Activated CD4-positive, CD25-positive, alpha-beta regulatory T cell treated with anti-CD3 and anti-CD28 coated beads, Interleukin-2, amount 50 U/mL, for 24 hours (primary cell): ENCODE results near the gene STON2.
"Not testable (repeated sequence)": the region's sequence is repeated elsewhere in the genome, so short reads cannot be mapped to it uniquely, and the experiment has no call there.

Source experiments
- ATAC-seq, 2 donors: fragments of 150-1000 bp; cut with Tn5 transposase; one replicate each; pipeline ENCODE4 v1.10.0; 2021; ENCODE audit warnings: mild to moderate bottlenecking in 1 of 2, moderate library complexity in 1 of 2

Gene STON2, protein sequence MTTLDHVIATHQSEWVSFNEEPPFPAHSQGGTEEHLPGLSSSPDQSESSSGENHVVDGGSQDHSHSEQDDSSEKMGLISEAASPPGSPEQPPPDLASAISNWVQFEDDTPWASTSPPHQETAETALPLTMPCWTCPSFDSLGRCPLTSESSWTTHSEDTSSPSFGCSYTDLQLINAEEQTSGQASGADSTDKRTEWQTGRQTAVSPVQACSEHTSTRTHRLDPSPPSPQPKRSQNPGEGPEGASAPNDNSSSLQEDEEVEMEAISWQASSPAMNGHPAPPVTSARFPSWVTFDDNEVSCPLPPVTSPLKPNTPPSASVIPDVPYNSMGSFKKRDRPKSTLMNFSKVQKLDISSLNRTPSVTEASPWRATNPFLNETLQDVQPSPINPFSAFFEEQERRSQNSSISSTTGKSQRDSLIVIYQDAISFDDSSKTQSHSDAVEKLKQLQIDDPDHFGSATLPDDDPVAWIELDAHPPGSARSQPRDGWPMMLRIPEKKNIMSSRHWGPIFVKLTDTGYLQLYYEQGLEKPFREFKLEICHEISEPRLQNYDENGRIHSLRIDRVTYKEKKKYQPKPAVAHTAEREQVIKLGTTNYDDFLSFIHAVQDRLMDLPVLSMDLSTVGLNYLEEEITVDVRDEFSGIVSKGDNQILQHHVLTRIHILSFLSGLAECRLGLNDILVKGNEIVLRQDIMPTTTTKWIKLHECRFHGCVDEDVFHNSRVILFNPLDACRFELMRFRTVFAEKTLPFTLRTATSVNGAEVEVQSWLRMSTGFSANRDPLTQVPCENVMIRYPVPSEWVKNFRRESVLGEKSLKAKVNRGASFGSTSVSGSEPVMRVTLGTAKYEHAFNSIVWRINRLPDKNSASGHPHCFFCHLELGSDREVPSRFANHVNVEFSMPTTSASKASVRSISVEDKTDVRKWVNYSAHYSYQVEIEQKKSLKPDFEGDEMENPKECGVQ

DNA sequence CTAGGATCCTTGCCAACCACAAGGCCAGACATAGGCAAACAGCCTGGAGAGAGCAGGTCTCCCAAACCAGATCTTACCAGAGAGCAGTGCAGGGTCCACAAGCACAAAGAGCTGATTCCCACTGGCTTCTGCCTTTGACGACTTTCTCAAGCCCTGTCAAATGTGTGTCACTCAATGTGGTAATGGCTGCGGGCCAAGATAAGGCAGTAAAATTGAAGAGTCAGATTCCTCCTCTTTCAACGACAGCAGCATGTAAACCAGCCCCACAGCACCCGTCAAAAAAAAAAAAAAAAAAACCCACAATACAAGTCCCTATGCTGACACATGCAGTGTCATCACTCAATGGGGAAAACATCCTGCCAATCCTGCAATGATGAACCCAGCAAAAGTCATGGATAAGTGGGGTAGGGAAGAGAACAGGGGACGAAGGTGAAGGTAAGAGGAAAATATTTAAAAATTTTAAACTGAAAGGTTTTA is at the start of gene STON2:
Gene STON2, minus strand, starts transcription at position 123 of the 477 bp plus-strand sequence. CDS start 1,942 bp downstream, outside the sequence.
- ATAC-seq: peak; percentile 39 to 52

DNA sequence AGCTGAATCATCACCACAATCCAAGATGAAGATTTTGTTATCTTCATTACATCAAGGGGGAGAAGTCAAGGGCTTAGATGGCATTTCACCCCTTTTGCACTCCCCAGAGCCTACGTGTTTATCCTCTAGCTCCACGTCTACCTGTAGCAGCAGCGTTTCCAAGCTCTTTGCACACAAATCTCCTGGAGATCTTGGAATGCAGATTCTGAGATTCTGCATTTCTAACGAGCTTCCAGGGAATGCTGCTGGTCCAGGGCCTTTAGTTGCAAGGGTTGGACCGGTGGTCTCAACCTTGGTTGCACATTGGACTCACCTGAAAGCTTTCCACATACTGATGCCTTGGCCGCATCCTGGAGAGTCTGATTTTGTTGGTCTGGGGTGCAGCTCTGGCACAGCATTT is 49.5 kb upstream of the STON2 start:
- ATAC-seq: no peak

DNA sequence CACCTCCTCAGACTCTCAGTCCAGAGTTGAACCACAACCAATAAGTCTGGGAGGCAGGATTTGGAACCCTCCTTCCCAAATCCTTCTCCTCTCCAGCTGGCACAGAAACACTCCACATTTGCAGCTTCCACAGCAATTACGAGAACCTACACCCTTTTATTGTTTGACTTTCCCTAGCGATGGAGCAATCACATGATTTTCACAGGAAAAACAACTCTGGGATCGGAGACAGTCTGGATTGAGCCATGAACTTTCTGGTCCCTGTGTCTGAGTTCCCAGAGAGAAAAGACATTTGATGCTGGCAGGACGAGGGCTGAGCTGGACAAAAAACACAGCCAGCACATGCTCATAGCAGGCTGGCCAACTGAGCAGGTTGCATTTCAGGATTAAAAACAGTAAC is 49.0 kb upstream of the STON2 start:
- ATAC-seq: no peak

DNA sequence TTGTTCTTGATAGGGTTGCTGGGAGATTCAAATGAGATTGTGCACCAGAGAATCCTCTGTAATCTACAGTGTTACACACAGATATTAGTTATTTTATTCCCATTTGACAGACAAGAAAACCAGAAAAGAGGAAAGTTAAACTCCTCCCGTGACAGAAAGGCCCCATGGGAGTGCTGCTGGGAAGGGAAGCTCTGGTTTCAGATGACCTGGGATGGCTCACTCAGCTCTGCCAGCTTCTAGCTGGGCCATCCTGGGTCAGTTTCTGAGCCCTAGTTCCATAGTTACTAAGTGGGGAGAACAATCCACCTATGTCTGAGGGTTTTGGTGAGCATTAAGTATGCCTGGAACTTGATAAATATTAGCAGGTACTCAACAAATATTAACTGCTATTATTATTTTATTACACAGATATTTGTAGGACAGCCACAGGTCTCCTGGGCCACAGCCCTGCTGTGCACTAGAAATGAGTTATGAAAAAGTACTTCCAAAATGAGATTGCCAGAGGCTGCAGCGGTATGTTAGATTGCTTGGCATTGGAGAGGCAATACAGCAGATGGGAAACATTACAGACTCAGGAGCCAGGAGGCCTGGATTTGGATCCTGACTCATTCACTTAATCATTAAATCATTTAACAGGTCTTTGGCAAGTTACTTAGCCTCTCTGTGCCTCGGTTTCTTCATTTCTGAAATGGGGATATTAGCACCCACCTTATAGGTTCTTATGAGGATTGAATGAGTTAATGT is 47.1 kb upstream of the STON2 start:
- no peak for ATAC-seq

DNA sequence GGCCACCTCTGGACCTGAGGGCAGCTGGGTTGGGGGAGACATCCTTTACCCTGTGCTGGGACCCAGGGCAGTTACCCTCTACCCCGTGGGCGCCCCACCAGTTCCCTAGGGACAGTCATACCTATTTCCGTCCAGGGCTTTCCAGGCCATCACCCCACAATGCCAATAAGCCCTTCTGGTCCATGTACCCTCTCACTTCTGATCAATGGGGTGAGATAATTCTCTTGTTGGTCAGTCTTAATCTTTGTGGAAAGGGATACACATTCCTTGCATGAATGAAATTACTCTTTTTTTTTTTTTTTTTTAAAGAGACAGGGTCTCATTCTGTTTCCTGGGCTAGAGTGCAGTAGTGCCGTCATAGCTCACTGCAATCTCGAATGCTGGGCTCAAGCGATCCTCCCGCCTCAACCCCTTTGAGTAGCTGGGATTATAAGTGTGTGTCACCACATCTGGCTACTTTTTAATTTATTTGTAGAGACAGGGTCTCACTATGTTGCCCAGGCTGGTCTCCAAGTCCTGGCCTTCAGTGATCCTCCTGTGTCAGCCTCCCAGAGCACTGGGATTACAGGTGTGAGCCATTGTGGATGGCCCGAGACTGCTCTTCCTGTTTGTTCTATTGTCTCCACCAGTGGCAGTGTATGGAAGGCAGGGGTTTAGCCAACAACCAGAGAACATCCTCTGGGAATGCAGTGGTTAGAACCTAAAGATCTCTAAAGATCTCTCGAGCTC is 46.3 kb upstream of the STON2 start:
- no peak for ATAC-seq

DNA sequence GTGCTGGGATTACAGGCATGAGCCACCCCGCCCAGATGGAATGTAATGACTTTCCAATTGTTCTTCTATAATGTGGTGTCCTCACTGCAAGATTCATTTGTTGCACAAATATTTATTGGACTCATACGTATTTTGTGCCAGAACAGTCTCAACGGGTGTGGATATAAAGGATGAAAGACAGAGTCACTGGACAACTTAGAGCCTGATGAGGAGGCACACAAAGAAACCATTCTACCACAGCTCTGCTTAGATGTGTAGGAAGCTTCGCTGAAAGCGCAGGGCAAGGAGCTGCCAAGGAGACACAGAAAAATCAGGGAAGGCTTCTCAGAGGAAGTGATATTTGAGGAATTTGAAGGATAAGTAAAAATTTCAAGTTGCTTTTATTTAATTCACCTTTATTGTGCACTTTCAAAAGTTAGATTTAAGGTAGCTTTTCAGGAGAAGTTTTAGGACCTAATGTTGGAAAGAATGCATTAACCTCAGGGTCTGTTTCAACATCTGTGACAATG is 41.6 kb upstream of the STON2 start:
- ATAC-seq: no peak

DNA sequence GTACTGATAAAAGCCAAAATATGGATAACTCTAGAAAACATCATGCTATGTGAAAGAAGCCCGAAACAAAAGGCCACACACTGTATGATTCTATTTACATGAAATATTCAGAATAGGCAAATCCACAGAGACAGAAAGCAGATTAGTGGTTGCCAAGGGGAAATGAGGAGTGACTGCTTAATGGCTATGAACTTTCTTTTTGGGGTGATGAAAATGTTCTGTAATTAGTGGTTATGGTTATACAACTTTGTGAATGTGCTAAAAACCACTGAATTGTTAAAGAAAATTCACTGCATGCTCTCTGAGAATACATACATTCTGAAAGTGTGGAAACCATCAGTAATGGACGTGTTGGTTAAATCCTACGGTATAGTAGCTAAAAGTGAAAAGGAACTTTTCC is 39.9 kb upstream of the STON2 start:
- no peak for ATAC-seq

DNA sequence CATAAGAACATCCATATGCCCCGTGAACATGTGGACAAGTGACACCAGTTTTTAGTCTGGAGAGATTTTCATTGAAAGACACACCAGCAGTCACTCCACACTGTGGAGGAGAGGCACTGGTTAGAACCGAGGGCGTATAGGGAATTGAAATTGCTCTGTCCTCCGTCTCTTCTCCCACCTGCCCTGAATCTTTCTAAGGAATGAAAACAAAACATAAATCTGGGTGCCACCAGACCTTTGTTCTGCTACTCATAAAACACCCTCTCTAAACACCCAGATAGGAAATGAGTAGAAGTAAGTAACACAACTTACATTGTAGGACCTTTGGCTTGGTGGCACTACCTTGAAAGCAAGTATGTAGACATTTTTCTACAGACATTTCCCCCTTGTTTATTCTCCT is 37.1 kb upstream of the STON2 start:
- no peak for ATAC-seq

DNA sequence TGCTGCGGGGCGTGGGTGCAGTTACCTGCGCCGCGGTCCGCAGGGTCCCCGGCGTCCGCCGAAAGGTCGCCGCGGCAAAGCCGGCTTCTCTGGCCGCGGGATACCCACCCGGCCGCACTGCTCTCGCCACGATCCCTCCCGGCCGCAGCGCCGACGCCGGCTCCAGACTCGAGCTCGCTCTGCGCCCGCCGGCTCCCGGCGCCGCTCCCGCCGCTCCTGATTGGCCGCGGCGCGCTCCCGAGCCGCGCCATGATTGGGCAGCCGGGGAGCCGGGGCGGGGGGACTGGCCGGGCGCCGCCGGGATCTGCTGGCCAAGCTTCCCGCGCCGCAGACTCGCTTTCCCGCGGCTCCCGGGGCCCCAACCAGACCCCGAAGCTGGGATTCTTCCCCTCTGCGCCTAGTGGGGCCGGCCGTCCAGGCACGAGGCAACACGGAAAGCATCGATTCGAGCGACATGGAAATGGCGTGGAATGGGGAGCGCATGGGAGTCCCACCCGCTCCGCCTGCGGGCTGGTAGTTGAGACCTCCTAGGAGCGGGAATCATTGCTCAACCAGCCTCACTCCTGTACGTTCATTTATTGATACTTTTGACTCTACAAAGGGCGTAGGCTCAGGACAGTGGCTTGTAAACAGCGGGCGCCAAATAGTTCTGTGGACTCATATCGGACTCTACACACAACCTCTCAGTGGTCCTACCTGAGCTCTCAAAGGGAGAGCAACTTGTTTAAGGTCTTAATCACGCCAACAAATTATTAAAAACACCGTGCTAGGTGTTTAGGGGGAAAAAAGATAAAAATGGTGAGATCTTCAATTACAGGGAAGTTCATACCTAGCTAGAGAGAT is 36.4 kb upstream of the STON2 start:
- ATAC-seq: peak; percentile 79 to 81

DNA sequence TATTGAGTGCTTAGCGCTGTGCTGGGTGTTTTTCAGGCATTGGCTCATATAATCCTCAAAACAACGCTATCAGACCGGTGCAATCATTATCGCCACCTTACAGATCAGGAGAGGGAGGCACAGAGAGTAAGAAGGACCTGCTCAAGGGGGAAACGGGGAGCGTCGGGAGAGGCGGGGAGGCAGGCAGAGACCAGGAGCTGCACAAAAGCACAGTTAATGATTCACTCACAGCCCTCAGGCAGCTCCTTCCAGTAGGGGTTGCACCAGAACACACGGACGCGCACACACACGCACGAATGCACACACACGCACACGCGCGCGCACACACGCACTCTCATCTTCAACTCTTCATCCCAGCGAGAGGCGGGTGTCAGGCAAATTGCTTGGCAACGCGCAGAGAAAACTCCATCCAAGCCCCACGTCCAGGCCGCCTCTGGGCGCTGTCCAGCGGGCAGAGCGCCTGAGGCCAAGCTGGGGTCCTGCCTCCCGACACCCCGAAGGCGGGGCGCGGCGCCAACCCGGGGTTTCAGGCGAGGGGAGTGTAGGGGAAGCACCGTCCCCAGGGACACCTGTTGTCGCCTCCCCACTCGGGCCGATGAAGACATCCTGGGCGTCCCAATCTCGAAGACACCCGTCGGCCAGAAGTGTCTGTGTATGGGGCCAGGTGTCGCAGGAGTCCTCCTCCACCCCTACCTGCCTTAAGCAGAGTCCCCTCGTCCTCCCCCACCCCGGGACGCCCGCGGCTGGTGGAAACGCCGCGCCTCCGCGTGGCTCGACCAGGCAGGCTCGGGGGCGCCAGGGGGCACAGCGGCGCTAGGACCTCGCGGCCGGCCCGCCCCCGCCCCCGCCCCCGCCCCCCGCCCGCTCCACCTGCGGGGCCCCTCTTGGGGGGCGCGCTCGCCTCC is 35.5 kb upstream of the STON2 start:
- ATAC-seq: peak; percentile 39 to 42

DNA sequence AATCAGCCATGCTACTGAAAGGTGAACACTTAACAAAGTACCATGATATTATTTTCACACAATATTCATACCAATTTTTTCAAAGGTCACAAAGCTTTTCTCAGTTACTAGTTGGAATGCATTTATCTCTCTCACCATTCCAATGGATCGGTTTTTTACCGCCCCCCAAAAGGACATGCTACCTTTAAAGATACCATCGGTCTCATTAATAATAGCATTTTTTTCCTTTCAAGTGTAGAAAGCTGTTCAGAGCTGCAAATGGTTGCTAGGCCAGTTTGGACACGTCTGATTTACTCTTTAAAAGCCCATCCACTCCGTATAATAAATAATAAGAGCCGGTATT is 34.9 kb upstream of the STON2 start:
- ATAC-seq: no peak

DNA sequence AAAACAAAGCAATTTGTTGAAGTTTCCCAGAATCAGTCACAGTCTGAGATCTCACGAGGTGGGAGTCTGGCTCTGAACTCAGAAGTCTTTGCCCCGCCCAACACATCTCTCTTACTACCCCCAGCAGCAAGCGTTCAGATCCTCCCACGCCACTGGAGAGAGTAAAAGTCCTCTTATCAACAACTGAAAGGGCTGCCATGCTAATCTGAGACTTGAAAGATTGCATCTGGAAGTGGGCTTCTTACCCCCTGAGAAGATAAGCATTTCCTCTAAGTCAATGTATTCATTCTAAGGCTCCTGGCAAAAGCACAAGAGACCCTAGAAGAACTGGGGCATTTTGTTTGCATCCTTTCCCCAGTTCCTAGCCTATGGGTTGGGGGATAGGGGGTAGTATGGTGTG is 34.1 kb upstream of the STON2 start:
- no peak for ATAC-seq

DNA sequence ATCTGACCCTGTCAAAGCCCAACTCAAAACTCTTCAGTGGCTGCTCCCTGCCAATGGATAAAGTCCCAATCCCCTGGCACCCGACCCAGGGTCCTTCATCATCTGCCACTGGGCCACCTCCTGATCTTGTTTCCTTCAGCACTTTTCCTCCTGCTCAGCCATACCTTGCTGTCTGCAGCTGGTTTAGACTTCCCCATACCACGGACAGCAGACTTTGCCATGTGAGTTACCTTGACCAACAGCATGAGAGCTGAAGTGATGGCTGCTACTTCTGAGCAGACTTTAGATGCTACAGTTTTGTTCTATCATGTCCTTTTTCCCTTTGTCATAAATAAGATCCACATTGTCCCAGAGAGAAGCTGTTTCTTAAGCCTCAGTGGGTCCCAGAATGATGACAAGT is 33.3 kb upstream of the STON2 start:
- no peak for ATAC-seq

DNA sequence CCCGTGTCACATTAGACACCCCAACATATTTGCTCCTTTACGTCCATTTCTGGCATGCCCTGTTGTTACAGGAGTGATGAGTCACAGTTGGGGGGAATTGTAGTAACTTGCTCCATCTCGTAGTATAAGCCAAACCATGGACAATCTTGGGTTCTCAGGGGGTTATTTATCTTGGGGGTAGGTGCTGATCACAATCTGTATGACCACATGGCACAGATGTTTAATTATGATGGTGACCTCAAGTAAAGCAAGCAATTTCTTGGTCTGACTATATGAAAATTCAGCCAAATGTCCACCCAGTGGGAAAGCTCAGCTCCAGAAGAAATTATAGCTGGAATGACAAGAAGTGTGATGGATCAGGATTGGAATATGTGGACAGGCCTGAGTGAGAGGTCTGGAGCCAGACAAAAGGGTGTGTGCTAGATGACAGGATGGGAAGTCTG is 32.1 kb upstream of the STON2 start:
- no peak for ATAC-seq

DNA sequence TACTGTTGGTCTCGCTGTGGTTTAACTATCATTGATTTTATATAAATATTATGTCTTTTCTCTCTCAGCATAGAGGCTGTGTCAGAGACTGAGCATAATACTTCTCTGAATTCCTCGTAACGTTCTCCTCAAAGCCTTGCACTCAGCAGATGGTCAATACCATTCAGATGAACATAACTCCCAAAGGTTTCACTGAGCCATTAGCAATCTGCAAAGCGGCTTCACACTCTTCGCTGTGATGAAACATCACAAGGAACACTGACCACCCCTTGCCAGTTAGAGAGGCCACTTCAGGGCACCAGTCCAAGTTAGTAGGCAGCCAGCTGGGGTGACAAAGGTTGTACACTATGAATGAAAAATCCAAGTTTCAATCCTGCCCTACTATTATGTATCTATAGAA is 30.1 kb upstream of the STON2 start:
- ATAC-seq: no peak

DNA sequence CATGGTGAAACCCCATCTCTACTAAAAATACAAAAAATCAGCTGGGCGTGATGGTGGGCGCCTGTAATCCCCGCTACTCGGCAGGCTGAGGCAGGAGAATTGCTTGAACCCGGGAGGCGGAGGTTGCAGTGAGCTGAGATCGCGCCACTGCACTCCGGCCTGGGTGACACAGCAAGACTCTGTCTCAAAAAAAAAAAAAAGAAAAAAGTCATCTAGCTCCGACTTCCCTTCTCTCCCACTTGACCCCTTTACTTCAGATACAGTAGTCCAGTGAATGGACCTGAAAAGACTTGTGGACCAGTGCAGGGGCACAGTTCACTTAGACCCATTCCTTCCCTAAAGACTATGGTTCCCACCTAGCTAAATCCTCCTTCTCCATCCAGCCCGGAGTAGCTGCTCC is 29.6 kb upstream of the STON2 start:
- ATAC-seq: not testable (repeated sequence)

DNA sequence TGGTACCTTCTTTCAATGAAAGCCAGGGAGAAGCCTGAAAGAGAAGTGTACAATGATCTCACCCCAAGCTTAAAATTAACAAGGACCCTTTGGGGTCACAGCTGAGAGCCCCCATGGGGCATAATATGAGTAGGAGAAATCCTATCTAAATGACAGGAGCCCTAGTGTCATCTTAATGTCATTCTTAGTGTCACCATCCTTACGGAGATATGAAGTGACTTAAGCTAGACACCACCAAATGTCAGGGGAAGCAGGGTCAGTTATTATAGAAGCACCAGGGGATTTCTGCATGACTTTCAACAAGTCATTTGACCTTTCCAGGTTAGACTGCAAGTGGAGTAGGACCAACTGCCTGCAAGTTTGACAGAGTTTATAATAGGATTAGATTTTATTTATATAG is 28.9 kb upstream of the STON2 start:
- ATAC-seq: no peak

DNA sequence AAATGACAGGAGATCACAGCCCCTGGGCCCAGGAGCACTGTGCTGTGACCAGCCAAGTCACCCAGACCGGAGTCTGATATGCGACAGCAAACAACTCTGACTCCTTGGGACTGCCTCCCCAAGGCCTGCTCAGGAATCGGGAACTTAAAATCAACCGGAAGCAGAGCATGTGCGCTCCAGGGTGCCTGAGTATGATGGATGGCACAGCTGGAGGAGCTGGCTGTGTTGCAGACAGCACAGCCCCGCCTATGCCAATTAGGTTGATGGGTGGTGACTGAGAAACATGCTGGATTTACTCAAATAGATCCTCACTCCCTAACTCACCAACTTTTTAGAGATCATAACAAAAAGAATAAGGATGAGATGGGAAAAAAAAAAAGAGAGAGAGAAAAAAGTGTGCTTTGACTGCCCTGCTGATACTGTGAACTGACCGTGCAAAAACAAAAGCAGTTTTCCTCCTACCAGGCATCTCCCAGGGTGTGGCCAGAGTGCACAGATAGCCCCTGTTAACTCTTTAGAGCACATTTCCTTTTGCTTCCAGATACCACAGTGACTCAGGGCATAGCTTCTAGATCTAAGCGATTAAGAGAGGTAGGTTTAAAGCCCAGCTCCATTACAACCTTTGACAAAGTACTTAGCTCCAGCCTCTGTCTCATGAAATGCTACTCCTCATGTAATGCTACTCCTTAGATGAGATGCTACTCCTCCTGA is 27.4 kb upstream of the STON2 start:
- no peak for ATAC-seq

DNA sequence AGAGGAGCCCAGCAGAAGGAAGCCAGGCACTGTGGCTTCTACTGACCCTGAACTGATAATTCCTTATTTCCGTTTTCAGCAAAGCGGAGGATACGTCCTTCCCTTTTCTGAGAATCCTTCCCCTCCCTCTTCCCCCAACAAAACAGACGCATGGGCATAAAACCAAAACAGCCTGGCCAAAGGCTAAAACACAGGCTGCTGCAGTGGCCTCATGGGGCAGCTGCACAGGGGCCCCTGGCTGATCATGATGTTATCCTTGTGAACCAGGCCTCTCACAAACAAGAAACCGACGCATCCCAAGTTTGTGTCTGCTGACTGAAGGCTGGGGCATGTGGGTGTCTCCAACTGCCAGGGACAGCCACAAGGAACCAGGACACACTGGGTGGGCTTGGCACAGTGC is 23.4 kb upstream of the STON2 start:
- ATAC-seq: no peak
